Measurements from ENCODE around the gene B4GALT3.
A peak's percentile ranks its signal among the peaks of the same experiment; 100 is the strongest.

The B4GALT3 gene

GRCh38 chr1:161139766-161140165, 37.5 kb downstream of the B4GALT3 start:
- peak; percentile 69 for DNase-seq
- in situ Hi-C loops (cut with MboI; ENCODE audit: low pct_unique_long_range_greater_than_20kb, low sequenced_read_pairs), result no loop called here

GRCh38 chr1:161138431-161138830, 38.9 kb downstream of the B4GALT3 start:
- in situ Hi-C loops (cut with MboI; ENCODE audit: low pct_unique_long_range_greater_than_20kb, low sequenced_read_pairs), result no loop called here

GRCh38 chr1:161137881-161138280, 39.4 kb downstream of the B4GALT3 start:
- in situ Hi-C loops (cut with MboI; ENCODE audit: low pct_unique_long_range_greater_than_20kb, low sequenced_read_pairs), result no loop called here
- DNase-seq, result no peak

More at GRCh38 chr1:161138431-161138830, 38.9 kb downstream of the B4GALT3 start:
- DNase-seq, result no peak

GRCh38 chr1:161133220-161133740, 44.0 kb downstream of the B4GALT3 start:
- in situ Hi-C loops (cut with MboI; ENCODE audit: low pct_unique_long_range_greater_than_20kb, low sequenced_read_pairs), result no loop called here
- no peak for DNase-seq

- DNase-seq, result peak; percentile 98
- in situ Hi-C loops (cut with MboI; ENCODE audit: low pct_unique_long_range_greater_than_20kb, low sequenced_read_pairs), result no loop called here
Measured at GRCh38 chr1:161132410-161133219, 44.7 kb downstream of the B4GALT3 start, which contains the start of gene DEDD. Gene DEDD (minus strand): TSS chr1:161132667. CDS start chr1:161124462, 8,205 bp downstream.

- in situ Hi-C loops (cut with MboI; ENCODE audit: low pct_unique_long_range_greater_than_20kb, low sequenced_read_pairs), result no loop called here
- DNase-seq, result no peak
Measured at GRCh38 chr1:161131523-161132409, 45.5 kb downstream of the B4GALT3 start.

GRCh38 chr1:161130266-161130665, 47.0 kb downstream of the B4GALT3 start:
- DNase-seq, result no peak
- in situ Hi-C loops (cut with MboI; ENCODE audit: low pct_unique_long_range_greater_than_20kb, low sequenced_read_pairs), result no loop called here

GRCh38 chr1:161128591-161129420, 48.5 kb downstream of the B4GALT3 start:
- DNase-seq, result no peak
- in situ Hi-C loops (cut with MboI; ENCODE audit: low pct_unique_long_range_greater_than_20kb, low sequenced_read_pairs), result no loop called here

- in situ Hi-C loops (cut with MboI; ENCODE audit: low pct_unique_long_range_greater_than_20kb, low sequenced_read_pairs), result no loop called here
- no peak for DNase-seq
Measured at GRCh38 chr1:161127649-161128048, 49.7 kb downstream of the B4GALT3 start.

GRCh38 chr1:161122967-161123366, 54.3 kb downstream of the B4GALT3 start:
- no peak for DNase-seq
- in situ Hi-C loops (cut with MboI; ENCODE audit: low pct_unique_long_range_greater_than_20kb, low sequenced_read_pairs), result no loop called here

- DNase-seq, result peak; percentile 69
- in situ Hi-C loops (cut with MboI; ENCODE audit: low pct_unique_long_range_greater_than_20kb, low sequenced_read_pairs), result no loop called here
Measured at GRCh38 chr1:161121834-161122233, 55.5 kb downstream of the B4GALT3 start.
